SK-N-MC (cell line): ENCODE results near the gene GLYATL1B.
"Not testable (repeated sequence)": the region's sequence is repeated elsewhere in the genome, so short reads cannot be mapped to it uniquely, and the experiment has no call there.

Source experiments
- DNase-seq: peaks from one replicate; pipeline ENCODE4 v3.0.0-alpha.2; 2011; ENCODE audit warnings: low read depth, low spot score
- H3K27ac ChIP-seq: fragments of 200-600 bp; sonication (generic); 2 replicates; pipeline ENCODE4 v1.5.1; 2016; ENCODE audit warnings: mixed run types
- H3K36me3 ChIP-seq: fragments of 200-600 bp; sonication (generic); 2 replicates; pipeline ENCODE4 v1.6.1; 2017; ENCODE audit warnings: antibody characterized with exemption, low read length, mixed read lengths; ENCODE audit not compliant: insufficient read depth
- H3K4me3 ChIP-seq: fragments of 200-600 bp; sonication (generic); 2 replicates; pipeline ENCODE4 v1.5.1; 2016
- H3K9ac ChIP-seq: fragments of 200-600 bp; sonication (generic); 2 replicates; pipeline ENCODE4 v1.8.0; 2017; ENCODE audit warnings: mixed run types, mixed read lengths; ENCODE audit not compliant: insufficient read length
- H3K9me3 ChIP-seq: fragments of 200-600 bp; sonication (generic); 2 replicates; pipeline ENCODE4 v1.6.1; 2017; ENCODE audit warnings: low read depth, mild to moderate bottlenecking, antibody characterized with exemption, low read length, moderate library complexity, mixed read lengths
- EZH2 ChIP-seq: fragments of 200-600 bp; sonication (generic); IDR thresholded peaks from one replicate; pipeline ENCODE4 v1.6.1; 2017; ENCODE audit warnings: antibody characterized with exemption
- FOXP2 ChIP-seq: optimal IDR thresholded peaks from 2 replicates; pipeline ENCODE3; 2011; ENCODE audit warnings: mild to moderate bottlenecking, moderate library complexity; ENCODE audit not compliant: insufficient read depth; ENCODE audit errors: extremely low read length, control extremely low read depth
- POLR2AphosphoS5 ChIP-seq: IDR thresholded peaks from 2 replicates; pipeline ENCODE4 v1.6.1; 2012; ENCODE audit warnings: mild to moderate bottlenecking, low read depth, low read length, borderline replicate concordance

Gene GLYATL1B

GRCh38 chr11:59112494-59112893, 26.4 kb downstream of the GLYATL1B start:
- TF ChIP-seq POLR2AphosphoS5 = no peak
- TF ChIP-seq EZH2 = no peak
- TF ChIP-seq FOXP2 = no peak
- no peak overlapping the region for H3K4me3 ChIP-seq
- H3K36me3 ChIP-seq = peaks cover 87% of the 10 kb centered on the region

GRCh38 chr11:59114344-59114743, 28.2 kb downstream of the GLYATL1B start:
- H3K4me3 ChIP-seq = no peak overlapping the region
- no peak overlapping the region for H3K9ac ChIP-seq
- no peak for DNase-seq
- H3K9me3 ChIP-seq = peaks cover 6% of the 10 kb centered on the region; the same call in 1 of the 2 replicates
- no peak overlapping the region for H3K27ac ChIP-seq
- TF ChIP-seq FOXP2 (no peak), EZH2 (no peak), POLR2AphosphoS5 (no peak)
- H3K36me3 ChIP-seq = peaks cover 100% of the 10 kb centered on the region

More at GRCh38 chr11:59112494-59112893, 26.4 kb downstream of the GLYATL1B start:
- Histone ChIP-seq H3K9me3 (no peaks in the 10 kb centered on the region), H3K27ac (no peak overlapping the region), H3K9ac (no peak overlapping the region)
- DNase-seq = no peak

GRCh38 chr11:59115553-59115952, 29.4 kb downstream of the GLYATL1B start:
- peaks cover 9% of the 10 kb centered on the region; the same call in 1 of the 2 replicates for H3K9me3 ChIP-seq
- no peak for DNase-seq
- H3K27ac ChIP-seq = no peak overlapping the region
- H3K9ac ChIP-seq = no peak overlapping the region
- no peak overlapping the region for H3K4me3 ChIP-seq
- peaks cover 99% of the 10 kb centered on the region for H3K36me3 ChIP-seq
- TF ChIP-seq POLR2AphosphoS5 (no peak), FOXP2 (no peak), EZH2 (no peak)

- no peak overlapping the region for H3K9ac ChIP-seq
- TF ChIP-seq POLR2AphosphoS5 = no peak
- TF ChIP-seq FOXP2 = no peak
- no peak for TF ChIP-seq EZH2
- no peak overlapping the region for H3K4me3 ChIP-seq
- peaks cover 10% of the 10 kb centered on the region; the same call in 1 of the 2 replicates for H3K9me3 ChIP-seq
- H3K27ac ChIP-seq = no peak overlapping the region
- no peak for DNase-seq
- H3K36me3 ChIP-seq = peaks cover 95% of the 10 kb centered on the region
Observed at GRCh38 chr11:59117774-59118173, 31.7 kb downstream of the GLYATL1B start.

GRCh38 chr11:59119826-59120225, 33.7 kb downstream of the GLYATL1B start:
- DNase-seq = no peak
- no peak for TF ChIP-seq EZH2
- no peak for TF ChIP-seq FOXP2
- TF ChIP-seq POLR2AphosphoS5 = no peak
- Histone ChIP-seq H3K4me3 (no peak overlapping the region), H3K9me3 (peaks cover 18% of the 10 kb centered on the region), H3K27ac (no peak overlapping the region), H3K36me3 (peaks cover 93% of the 10 kb centered on the region), H3K9ac (no peak overlapping the region)

GRCh38 chr11:59135648-59136461, 49.7 kb downstream of the GLYATL1B start:
- Histone ChIP-seq H3K4me3 (peak overlapping the region; percentile 66), H3K9ac (peak overlapping the region; percentile 41), H3K9me3 (no peaks in the 10 kb centered on the region), H3K27ac (no peak overlapping the region), H3K36me3 (no peaks in the 10 kb centered on the region)
- no peak for DNase-seq
- no peak for TF ChIP-seq POLR2AphosphoS5
- no peak for TF ChIP-seq EZH2
- TF ChIP-seq FOXP2 = no peak

GRCh38 chr11:59136551-59136950, 50.4 kb downstream of the GLYATL1B start:
- H3K9me3 ChIP-seq, H3K9ac ChIP-seq, H3K27ac ChIP-seq, DNase-seq, H3K36me3 ChIP-seq, H3K4me3 ChIP-seq: not testable (repeated sequence)

- DNase-seq = no peak
- H3K4me3 ChIP-seq = no peak overlapping the region
- H3K9me3 ChIP-seq = no peaks in the 10 kb centered on the region
- no peak overlapping the region for H3K9ac ChIP-seq
- H3K36me3 ChIP-seq = no peaks in the 10 kb centered on the region
- TF ChIP-seq FOXP2 (no peak), EZH2 (no peak), POLR2AphosphoS5 (no peak)
- H3K27ac ChIP-seq = no peak overlapping the region
Observed at GRCh38 chr11:59137190-59137589, 51.1 kb downstream of the GLYATL1B start.

GRCh38 chr11:59138643-59139042, 52.5 kb downstream of the GLYATL1B start:
- TF ChIP-seq FOXP2 (no peak), POLR2AphosphoS5 (no peak), EZH2 (no peak)
- no peak for DNase-seq
- Histone ChIP-seq H3K27ac (no peak overlapping the region), H3K4me3 (no peak overlapping the region), H3K9ac (no peak overlapping the region), H3K9me3 (no peaks in the 10 kb centered on the region), H3K36me3 (no peaks in the 10 kb centered on the region)
